ENCODE measurements around the gene GPR153. TPM values are rescaled to one million over a fixed set of nuclear protein-coding genes. Genes with fewer than 3 reads are reported as not detected.

The GPR153 gene
- total and polyA plus RNA-seq, 2 of the 13 experiments (the other 11 are each of a cell fraction or from before 2014, with no cell fraction given) = 0.22 to 0.31 TPM

DNA sequence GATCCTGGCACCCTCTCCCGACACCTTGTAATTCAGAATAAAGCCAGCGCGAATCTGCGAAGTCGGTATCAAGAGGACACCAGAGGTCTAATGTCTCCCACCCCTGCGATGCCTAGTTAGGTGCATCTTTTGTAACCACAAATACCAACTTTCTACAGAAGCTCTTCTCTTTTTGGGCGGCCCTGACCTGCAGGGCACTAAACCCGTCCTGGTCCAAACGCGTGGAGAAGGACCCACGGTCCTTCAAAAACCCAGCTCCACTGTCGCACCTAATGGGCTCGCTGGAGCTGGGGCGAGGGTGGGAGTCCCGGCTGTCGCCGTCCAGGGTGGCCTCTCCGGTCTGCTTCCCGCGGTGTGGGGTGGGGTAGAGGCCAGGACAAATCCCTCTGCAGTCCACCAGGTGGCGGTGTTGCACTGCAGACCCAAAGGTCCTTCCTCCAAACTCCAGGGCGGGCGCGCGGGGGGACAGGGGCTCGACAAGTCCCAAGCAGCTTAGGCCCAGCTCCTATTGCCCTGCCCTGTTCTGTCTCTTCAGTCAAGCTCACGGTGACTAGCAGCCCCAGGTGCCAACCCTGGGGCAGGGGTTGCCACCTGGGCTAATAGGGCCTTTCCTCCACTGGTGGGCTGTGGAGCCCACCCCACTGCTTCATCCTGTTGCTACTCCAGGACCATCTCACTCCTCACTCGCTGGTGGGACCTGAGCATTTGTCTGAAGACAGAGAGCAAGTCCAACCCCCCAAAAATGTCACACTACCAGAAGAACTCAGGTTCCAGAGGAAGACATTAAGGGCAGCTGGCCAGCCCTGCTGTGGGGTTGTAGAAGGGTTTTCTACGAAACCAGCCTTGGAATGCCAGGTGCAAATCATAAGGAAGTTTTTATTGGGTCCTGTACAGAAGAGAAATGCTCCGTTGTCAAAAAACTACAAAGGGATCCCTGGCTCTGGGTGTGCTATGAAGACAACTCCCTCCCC, 14.1 kb downstream of the GPR153 start (continued):
- no peak for TF ChIP-seq RAD51 (IDR thresholded peaks at IDR 0.05; ENCODE audit: borderline replicate concordance)
- TF ChIP-seq ZMYM2 (CRISPR knock-in tag; IDR thresholded peaks at IDR 0.05) = no peak
- TF ChIP-seq SP5 (CRISPR knock-in tag; IDR thresholded peaks at IDR 0.05; ENCODE audit: borderline replicate concordance, low read depth) = 0 out of 2 replicates have a peak, but pooled peaks have one; percentile 42
- no peak for TF ChIP-seq CHCHD3 (CRISPR knock-in tag; IDR thresholded peaks at IDR 0.05)
- peak; percentile 97 for TF ChIP-seq RAD21 (CRISPR knock-in tag; IDR thresholded peaks at IDR 0.05)
- no peak for TF ChIP-seq THYN1 (CRISPR knock-in tag; IDR thresholded peaks at IDR 0.05; ENCODE audit: borderline replicate concordance, low read depth)
- TF ChIP-seq NCOA2 (CRISPR knock-in tag; IDR thresholded peaks at IDR 0.05) = no peak
- no peak for TF ChIP-seq ZNF747 (CRISPR knock-in tag; IDR thresholded peaks at IDR 0.05; ENCODE audit: borderline replicate concordance)
- TF ChIP-seq NR3C1 (CRISPR knock-in tag; IDR thresholded peaks at IDR 0.05) = no peak
- peak; percentile 54 for TF ChIP-seq XRCC5 (optimal IDR thresholded peaks at IDR 0.05; ENCODE audit: low read length)
- TF ChIP-seq, protein P1, sequence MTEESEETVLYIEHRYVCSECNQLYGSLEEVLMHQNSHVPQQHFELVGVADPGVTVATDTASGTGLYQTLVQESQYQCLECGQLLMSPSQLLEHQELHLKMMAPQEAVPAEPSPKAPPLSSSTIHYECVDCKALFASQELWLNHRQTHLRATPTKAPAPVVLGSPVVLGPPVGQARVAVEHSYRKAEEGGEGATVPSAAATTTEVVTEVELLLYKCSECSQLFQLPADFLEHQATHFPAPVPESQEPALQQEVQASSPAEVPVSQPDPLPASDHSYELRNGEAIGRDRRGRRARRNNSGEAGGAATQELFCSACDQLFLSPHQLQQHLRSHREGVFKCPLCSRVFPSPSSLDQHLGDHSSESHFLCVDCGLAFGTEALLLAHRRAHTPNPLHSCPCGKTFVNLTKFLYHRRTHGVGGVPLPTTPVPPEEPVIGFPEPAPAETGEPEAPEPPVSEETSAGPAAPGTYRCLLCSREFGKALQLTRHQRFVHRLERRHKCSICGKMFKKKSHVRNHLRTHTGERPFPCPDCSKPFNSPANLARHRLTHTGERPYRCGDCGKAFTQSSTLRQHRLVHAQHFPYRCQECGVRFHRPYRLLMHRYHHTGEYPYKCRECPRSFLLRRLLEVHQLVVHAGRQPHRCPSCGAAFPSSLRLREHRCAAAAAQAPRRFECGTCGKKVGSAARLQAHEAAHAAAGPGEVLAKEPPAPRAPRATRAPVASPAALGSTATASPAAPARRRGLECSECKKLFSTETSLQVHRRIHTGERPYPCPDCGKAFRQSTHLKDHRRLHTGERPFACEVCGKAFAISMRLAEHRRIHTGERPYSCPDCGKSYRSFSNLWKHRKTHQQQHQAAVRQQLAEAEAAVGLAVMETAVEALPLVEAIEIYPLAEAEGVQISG (CRISPR knock-in tag; IDR thresholded peaks at IDR 0.05) = 0 out of 2 replicates have a peak, but pooled peaks have one; percentile 34
- TF ChIP-seq, protein P2, sequence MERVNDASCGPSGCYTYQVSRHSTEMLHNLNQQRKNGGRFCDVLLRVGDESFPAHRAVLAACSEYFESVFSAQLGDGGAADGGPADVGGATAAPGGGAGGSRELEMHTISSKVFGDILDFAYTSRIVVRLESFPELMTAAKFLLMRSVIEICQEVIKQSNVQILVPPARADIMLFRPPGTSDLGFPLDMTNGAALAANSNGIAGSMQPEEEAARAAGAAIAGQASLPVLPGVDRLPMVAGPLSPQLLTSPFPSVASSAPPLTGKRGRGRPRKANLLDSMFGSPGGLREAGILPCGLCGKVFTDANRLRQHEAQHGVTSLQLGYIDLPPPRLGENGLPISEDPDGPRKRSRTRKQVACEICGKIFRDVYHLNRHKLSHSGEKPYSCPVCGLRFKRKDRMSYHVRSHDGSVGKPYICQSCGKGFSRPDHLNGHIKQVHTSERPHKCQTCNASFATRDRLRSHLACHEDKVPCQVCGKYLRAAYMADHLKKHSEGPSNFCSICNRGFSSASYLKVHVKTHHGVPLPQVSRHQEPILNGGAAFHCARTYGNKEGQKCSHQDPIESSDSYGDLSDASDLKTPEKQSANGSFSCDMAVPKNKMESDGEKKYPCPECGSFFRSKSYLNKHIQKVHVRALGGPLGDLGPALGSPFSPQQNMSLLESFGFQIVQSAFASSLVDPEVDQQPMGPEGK (CRISPR knock-in tag; IDR thresholded peaks at IDR 0.05) = peak; percentile 61
- no peak for TF ChIP-seq ZNF317 (CRISPR knock-in tag; IDR thresholded peaks at IDR 0.05)
- no peak for TF ChIP-seq HNRNPUL1 (IDR thresholded peaks at IDR 0.05; ENCODE audit: low read depth, low read length)
- TF ChIP-seq NCOA5 (CRISPR knock-in tag; IDR thresholded peaks at IDR 0.05) = no peak
- no peak for TF ChIP-seq LCORL (IDR thresholded peaks at IDR 0.05)
- no peak for TF ChIP-seq LCORL (CRISPR knock-in tag; IDR thresholded peaks at IDR 0.05)
- no peak for TF ChIP-seq GABPA (IDR thresholded peaks at IDR 0.05; ENCODE audit: low read depth, low read length)
- no peak for TF ChIP-seq GABPA (CRISPR knock-in tag; IDR thresholded peaks at IDR 0.05; ENCODE audit: low read depth)
- TF ChIP-seq BHLHE40 (IDR thresholded peaks at IDR 0.05; ENCODE audit: low read length) = no peak
- no peak for TF ChIP-seq SNRNP70 (IDR thresholded peaks at IDR 0.05; ENCODE audit: low read depth, low read length)
- no peak for TF ChIP-seq NKX3-1 (CRISPR knock-in tag; IDR thresholded peaks at IDR 0.05)
- TF ChIP-seq ERF (CRISPR knock-in tag; IDR thresholded peaks at IDR 0.05) = 0 out of 2 replicates have a peak, but pooled peaks have one; percentile 28
- TF ChIP-seq, protein P3, sequence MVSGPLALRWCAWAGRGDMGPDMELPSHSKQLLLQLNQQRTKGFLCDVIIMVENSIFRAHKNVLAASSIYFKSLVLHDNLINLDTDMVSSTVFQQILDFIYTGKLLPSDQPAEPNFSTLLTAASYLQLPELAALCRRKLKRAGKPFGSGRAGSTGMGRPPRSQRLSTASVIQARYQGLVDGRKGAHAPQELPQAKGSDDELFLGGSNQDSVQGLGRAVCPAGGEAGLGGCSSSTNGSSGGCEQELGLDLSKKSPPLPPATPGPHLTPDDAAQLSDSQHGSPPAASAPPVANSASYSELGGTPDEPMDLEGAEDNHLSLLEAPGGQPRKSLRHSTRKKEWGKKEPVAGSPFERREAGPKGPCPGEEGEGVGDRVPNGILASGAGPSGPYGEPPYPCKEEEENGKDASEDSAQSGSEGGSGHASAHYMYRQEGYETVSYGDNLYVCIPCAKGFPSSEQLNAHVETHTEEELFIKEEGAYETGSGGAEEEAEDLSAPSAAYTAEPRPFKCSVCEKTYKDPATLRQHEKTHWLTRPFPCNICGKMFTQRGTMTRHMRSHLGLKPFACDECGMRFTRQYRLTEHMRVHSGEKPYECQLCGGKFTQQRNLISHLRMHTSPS (CRISPR knock-in tag; IDR thresholded peaks at IDR 0.05; ENCODE audit: low read depth) = no peak

Measured in HepG2 (cell line).